AG04450 (cell line): Measurements from ENCODE around the gene KLF16. TPM values are rescaled to one million over a fixed set of nuclear protein-coding genes. Genes with fewer than 3 reads are reported as not detected.

ENCODE experiments used
- CTCF ChIA-PET: fragments of 300-600, 350-600 bp; formaldehyde crosslinking; extraction: SDS; loops from one replicate; lab custom pipeline; 2022; ENCODE audit warnings: antibody characterized with exemption, inconsistent platforms; lab: Charles Lee
- POLR2A ChIA-PET: fragments of 350-600 bp; formaldehyde crosslinking; extraction: SDS; loops from one replicate; lab custom pipeline; 2021; ENCODE audit warnings: antibody characterized with exemption, inconsistent platforms; lab: Yijun Ruan, JAX
- DNase-seq: peaks from one replicate; pipeline ENCODE4 v3.0.0-alpha.2; 2011; ENCODE audit warnings: low read depth, low spot score
- H3K27ac ChIP-seq: one replicate; pipeline ENCODE4 v1.5.1; 2012; ENCODE audit warnings: low read depth, low read length, control low read depth
- H3K27me3 ChIP-seq: one replicate; pipeline ENCODE4 v1.6.0; 2012; ENCODE audit warnings: low read length; ENCODE audit not compliant: control insufficient read depth, insufficient read depth
- H3K4me3 ChIP-seq: 2 replicates; pipeline ENCODE4 v1.5.1; 2011; ENCODE audit warnings: mild to moderate bottlenecking, low read depth, low read length, control low read depth
- H3K9me3 ChIP-seq: 2 replicates; pipeline ENCODE4 v1.5.1; 2012; ENCODE audit warnings: low read length; ENCODE audit not compliant: control insufficient read depth, insufficient read depth
- polyA plus RNA-seq: library from polyadenylated mRNA; depleted of rRNA; stranded (reverse); fragments of >200 nt; gene quantifications from 2 replicates; pipeline ENCODE4 v1.2.3, GENCODE V29; 2011
- TF ChIP-seq, protein P1 (sequence below): IDR thresholded peaks from 2 replicates; pipeline ENCODE4 v1.5.1; 2011; ENCODE audit warnings: low read depth, low read length, control low read depth, inconsistent platforms

The KLF16 gene
- polyA plus RNA-seq, 1 experiment, result 3.4 TPM

DNA sequence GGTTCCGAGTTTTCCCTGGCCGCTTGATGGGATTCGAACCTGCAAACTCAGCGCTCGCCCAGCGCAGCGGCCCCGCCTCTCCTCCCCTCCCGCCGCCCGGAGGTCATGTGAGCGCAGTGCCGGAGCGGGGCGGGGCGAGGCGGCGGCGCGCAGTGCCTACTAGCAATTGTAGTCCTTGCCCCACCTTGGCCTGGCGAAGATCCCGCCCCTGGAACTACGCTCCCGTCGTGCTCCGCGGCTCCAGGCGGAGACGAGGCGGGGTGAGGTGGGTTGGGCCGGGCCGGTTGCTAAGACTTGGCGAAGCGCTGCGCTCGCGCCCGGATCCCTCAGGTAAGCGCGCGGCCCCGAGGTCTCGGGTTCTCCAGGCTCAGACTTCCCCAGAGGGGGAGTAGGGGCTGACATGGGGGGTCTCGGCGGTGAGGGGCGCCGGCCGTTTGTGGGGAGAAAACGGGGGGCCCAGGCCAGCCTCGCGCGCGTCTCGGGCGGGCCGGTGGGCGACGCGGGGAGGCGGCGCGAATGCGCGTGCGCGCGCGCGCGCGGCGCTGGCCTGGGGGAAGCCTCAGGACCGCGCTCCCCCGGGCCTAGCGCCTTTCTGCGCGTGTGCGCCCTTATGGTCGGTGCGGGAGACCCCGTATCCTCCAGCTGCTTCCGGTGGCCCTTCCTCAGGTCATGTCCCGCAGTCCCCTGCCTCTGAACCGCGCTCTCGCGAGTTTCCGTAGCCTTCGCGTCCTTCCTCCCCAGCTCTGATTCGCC is 41.9 kb upstream of the KLF16 start, which contains the start of the genes ADAT3 and SCAMP4:
Gene ADAT3, plus strand, starts transcription at position 290 of the 753 bp plus-strand sequence. CDS start 6,649 bp downstream, outside the sequence.
Gene SCAMP4, plus strand, starts transcription at position 290 of the 753 bp plus-strand sequence. CDS start 9,621 bp downstream, outside the sequence.
- peak within 1 kb of the TSS; percentile 73 for H3K4me3 ChIP-seq
- peak; percentile 96 for DNase-seq
- POLR2A ChIA-PET, result interaction anchor here (0.5 to 1.0 kb wide), 3 partner anchors 23 to 392 kb away, joined by 3 to 8 read pairs (median 3); no protein-coding TSS in a partner anchor
- no peaks in the 10 kb centered on the region for H3K27me3 ChIP-seq
- TF ChIP-seq, protein P1, sequence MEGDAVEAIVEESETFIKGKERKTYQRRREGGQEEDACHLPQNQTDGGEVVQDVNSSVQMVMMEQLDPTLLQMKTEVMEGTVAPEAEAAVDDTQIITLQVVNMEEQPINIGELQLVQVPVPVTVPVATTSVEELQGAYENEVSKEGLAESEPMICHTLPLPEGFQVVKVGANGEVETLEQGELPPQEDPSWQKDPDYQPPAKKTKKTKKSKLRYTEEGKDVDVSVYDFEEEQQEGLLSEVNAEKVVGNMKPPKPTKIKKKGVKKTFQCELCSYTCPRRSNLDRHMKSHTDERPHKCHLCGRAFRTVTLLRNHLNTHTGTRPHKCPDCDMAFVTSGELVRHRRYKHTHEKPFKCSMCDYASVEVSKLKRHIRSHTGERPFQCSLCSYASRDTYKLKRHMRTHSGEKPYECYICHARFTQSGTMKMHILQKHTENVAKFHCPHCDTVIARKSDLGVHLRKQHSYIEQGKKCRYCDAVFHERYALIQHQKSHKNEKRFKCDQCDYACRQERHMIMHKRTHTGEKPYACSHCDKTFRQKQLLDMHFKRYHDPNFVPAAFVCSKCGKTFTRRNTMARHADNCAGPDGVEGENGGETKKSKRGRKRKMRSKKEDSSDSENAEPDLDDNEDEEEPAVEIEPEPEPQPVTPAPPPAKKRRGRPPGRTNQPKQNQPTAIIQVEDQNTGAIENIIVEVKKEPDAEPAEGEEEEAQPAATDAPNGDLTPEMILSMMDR, result no peak
- no peaks in the 10 kb centered on the region; the same call in 1 of the 2 replicates for H3K9me3 ChIP-seq
- CTCF ChIA-PET, result no interaction called here
- H3K27ac ChIP-seq, result peak within 1 kb of the TSS; percentile 61

DNA sequence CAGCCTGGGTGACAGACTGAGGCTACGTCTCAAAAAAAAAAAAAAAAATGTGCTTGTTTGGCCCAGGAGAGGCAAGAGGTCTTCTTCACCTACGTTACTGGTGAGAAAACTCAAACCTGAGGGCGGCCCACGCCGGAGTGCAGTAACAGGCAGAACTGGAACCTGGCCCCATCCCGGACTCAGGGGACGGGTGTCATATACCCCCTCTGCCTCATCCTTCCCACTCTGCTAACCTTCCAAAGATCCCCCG is 41.4 kb upstream of the KLF16 start:
- DNase-seq, result no peak
- H3K27me3 ChIP-seq, result no peaks in the 10 kb centered on the region
- peak overlapping the region; percentile 3; the same call in 1 of the 2 replicates for H3K4me3 ChIP-seq
- CTCF ChIA-PET, result no interaction called here
- H3K27ac ChIP-seq, result no peak overlapping the region
- POLR2A ChIA-PET, result interaction anchor here (0.6 kb wide), 2 partner anchors 18 to 249 kb away, joined by 3 to 7 read pairs; no protein-coding TSS in a partner anchor
- TF ChIP-seq, protein P1, result no peak
- no peaks in the 10 kb centered on the region; the same call in 1 of the 2 replicates for H3K9me3 ChIP-seq

DNA sequence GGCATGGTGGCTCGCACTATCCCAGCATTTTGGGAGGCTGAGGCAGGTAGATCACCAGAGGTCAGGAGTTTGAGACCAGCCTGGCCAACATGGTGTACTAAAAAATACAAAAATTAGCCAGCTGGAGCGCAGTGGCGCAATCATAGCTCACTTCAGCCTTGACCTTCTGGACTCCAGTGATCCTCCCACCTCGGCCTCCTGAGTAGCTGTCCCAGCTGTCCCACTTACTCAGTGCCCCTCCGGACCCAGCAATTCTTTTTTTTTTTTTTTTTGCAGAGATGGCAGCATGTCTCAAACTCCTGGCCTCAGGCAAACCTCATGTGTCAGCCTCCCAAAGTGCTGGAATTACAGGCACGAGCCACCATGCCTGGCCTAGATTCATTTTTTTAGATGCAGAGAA is 39.5 kb upstream of the KLF16 start:
- no peak overlapping the region for H3K27ac ChIP-seq
- no peak overlapping the region for H3K4me3 ChIP-seq
- POLR2A ChIA-PET, result no interaction called here
- TF ChIP-seq, protein P1, result no peak
- no peaks in the 10 kb centered on the region for H3K27me3 ChIP-seq
- no peaks in the 10 kb centered on the region for H3K9me3 ChIP-seq
- CTCF ChIA-PET, result interaction anchor here (0.6 to 2.1 kb wide), 2 partner anchors 27 to 132 kb away, joined by 3 to 5 read pairs; no protein-coding TSS in a partner anchor
- DNase-seq, result no peak

DNA sequence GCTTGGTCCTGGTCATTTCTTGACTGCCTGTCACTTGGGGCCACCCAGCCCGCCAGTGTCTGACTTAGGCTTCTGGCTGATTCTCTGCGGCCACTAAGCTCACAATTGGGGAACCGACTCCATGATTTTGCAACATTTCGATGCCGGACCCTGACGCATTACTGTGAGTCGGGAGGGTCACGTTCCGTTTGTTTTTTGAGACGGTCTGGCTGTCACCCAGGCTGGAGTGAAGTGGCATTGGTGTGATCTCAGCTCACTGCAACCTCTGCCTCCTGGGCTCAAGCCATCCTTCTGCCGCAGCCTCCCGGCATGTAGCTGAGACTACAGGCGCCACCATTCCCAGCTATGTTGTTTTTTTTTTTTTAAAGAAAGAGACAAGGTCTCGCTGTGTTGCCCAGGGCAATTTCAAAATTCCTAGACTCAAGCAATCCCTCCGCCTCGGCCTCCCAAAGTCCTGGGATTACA is 38.6 kb upstream of the KLF16 start:
- CTCF ChIA-PET, result interaction anchor here (0.6 to 2.1 kb wide), 2 partner anchors 28 to 38 kb away, joined by 3 to 5 read pairs; no protein-coding TSS in a partner anchor
- no peaks in the 10 kb centered on the region for H3K9me3 ChIP-seq
- TF ChIP-seq, protein P1, result no peak
- H3K27ac ChIP-seq, result no peak overlapping the region
- H3K27me3 ChIP-seq, result no peaks in the 10 kb centered on the region
- POLR2A ChIA-PET, result interaction anchor here (0.7 kb wide), 2 partner anchors 71 to 1222 kb away, joined by 3 read pairs; no protein-coding TSS in a partner anchor
- no peak overlapping the region for H3K4me3 ChIP-seq
- no peak for DNase-seq

- H3K4me3 ChIP-seq, result no peak overlapping the region
- ChIA-PET CTCF (no interaction called here), POLR2A (interaction anchor here (0.5 to 0.7 kb wide), 2 partner anchors 9 to 406 kb away, joined by 5 to 6 read pairs; partner anchors contain the start of gene REEP6)
- H3K9me3 ChIP-seq, result no peaks in the 10 kb centered on the region
- H3K27me3 ChIP-seq, result no peaks in the 10 kb centered on the region
- TF ChIP-seq, protein P1, result no peak
- no peak overlapping the region for H3K27ac ChIP-seq
- no peak for DNase-seq
Measured at GRCh38 chr19:1896508-1896907, 33.1 kb upstream of the KLF16 start.
